ENCODE data around the gene MOB2. TPM values are rescaled to one million over a fixed set of nuclear protein-coding genes. Genes with fewer than 3 reads are reported as not detected.

The MOB2 gene
- total and polyA plus RNA-seq, 9 of the 15 experiments (the other 6 are each of a cell fraction or from before 2014, with no cell fraction given) = 0.17 to 36.8 (median 19.2) TPM

- ChIA-PET CTCF (ENCODE audit: low intra/inter-chr PET ratio) (no interaction called here), POLR2A (interaction anchor here (0.6 kb wide), 1 partner anchor 678 kb away, joined by 3 read pairs; no protein-coding TSS in a partner anchor)
- Histone ChIP-seq H3K36me3 (ENCODE audit: control insufficient read depth, insufficient read depth, low read length) (no peaks in the 10 kb centered on the region), H3K27me3 (ENCODE audit: control insufficient read depth in 2 of 2, insufficient read depth in 2 of 2, low read length in 2 of 2) (no peaks in the 10 kb centered on the region), H3K9me1 (ENCODE audit: control insufficient read depth, insufficient read depth, low read length) (peaks cover 9% of the 10 kb centered on the region), H3K4me2 (ENCODE audit: insufficient read depth, low read length) (no peak overlapping the region), H3K9me3 (replicated peaks; ENCODE audit: control insufficient read depth, insufficient read depth, low read depth, low read length) (no peaks in the 10 kb centered on the region), H3K4me1 (replicated peaks in 1 of 2; ENCODE audit: control insufficient read depth in 2 of 2, insufficient read depth in 2 of 2, low read length in 2 of 2) (peaks cover 18 to 62% of the 10 kb centered on the region in 2 experiments), H2AFZ (ENCODE audit: low read depth, low read length) (no peak overlapping the region), H3K79me2 (ENCODE audit: control insufficient read depth, insufficient read depth, low read length) (peaks cover 35% of the 10 kb centered on the region), H4K20me1 (replicated peaks; ENCODE audit: control insufficient read depth, insufficient read depth, low read length) (peaks cover 81% of the 10 kb centered on the region), H3K4me3 (no peak overlapping the region), H3K9ac (ENCODE audit: insufficient read depth in 1 of 2, low read depth in 2 of 2, low read length in 2 of 2) (no peak overlapping the region), H3K27ac (ENCODE audit: extremely low read depth, low read depth, low read length) (no peak overlapping the region)
- no peak for DNase-seq (ENCODE audit: extremely low read depth in 1 of 4, low spot score in 3 of 4)
- TF ChIP-seq ARHGAP35 (IDR thresholded peaks at IDR 0.05; ENCODE audit: partially characterized antibody) (no peak), ZKSCAN1 (IDR thresholded peaks at IDR 0.05; ENCODE audit: low read depth, low read length) (0 out of 2 replicates have a peak, but pooled peaks have one; percentile 30), KAT8 (IDR thresholded peaks at IDR 0.05; ENCODE audit: low read depth) (no peak)
- in situ Hi-C loops (cut with MboI) (no loop called here), intact Hi-C loops (cut with micrococcal nuclease) (loop anchor here (5.0 kb wide), 2 partner anchors 59 to 66 kb away; no protein-coding TSS in a partner anchor)
- BruUV-seq (replicated peaks) = no TSS peak
- FAIRE-seq = no peak
- ATAC-seq = no peak
- WGBS (ENCODE audit: insufficient coverage, low coverage, missing lambda C conversion rate) = 62% methylated on average over 12 of the region's 23 CpGs
Measured at GRCh38 chr11:1518301-1518700, 31.7 kb upstream of the MOB2 start.

DNA sequence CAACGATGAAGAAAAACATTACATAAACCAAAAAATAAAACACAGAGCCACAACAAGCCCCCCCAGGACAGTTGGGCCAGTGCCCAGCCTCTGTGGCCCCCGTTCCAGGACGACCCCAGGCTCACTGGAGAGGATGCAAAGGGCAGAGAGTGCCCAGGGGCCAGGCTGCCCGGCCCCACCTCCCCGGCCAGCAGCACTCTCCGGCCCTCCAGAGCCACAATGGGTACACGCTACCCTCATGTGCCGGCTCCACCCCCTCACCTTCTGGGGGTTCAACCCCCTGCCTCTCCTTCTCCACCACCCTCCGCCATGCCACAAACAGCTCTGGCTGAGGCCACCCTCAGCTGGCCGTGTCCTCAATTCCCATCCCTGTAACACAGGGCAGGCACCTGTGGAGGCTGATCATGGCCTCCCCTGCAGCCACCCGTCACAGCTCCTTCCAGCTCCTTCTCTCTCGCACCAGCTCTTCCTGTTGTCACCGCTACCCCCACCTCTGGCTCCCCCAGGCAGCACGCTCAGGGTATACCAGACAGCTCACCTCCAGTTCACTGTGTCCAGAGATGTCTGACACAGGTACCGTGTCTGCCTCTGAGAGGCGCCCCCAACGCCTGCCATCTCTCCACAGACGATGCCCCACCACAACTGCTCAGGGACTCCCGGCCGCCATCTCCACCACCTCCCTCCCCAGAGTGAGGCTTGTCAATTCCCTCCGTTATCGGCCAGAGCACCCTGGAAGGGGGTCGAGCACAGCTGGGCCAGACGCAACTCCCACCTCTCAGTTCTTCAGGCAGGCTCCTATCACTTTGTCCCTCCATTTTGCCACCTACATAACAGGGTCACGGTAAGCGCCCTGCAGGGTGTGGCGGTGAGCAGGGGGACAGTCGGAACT, 30.8 kb upstream of the MOB2 start:
- no peak for ATAC-seq
- H3K4me1 ChIP-seq (replicated peaks in 1 of 2; ENCODE audit: control insufficient read depth in 2 of 2, insufficient read depth in 2 of 2, low read length in 2 of 2) = peaks cover 24 to 64% of the 10 kb centered on the region in 2 experiments
- no peak for FAIRE-seq
- DNase-seq (ENCODE audit: extremely low read depth in 1 of 4, low spot score in 3 of 4) = no peak
- TF ChIP-seq MCM5 (IDR thresholded peaks at IDR 0.05; ENCODE audit: low read depth) (no peak), ZNF121 (CRISPR knock-in tag; conservative IDR thresholded peaks at IDR 0.05) (no peak)
- H3K9me1 ChIP-seq (ENCODE audit: control insufficient read depth, insufficient read depth, low read length) = peaks cover 12% of the 10 kb centered on the region
- H3K9me3 ChIP-seq (replicated peaks; ENCODE audit: control insufficient read depth, insufficient read depth, low read depth, low read length) = no peaks in the 10 kb centered on the region
- H3K36me3 ChIP-seq (ENCODE audit: control insufficient read depth, insufficient read depth, low read length) = no peaks in the 10 kb centered on the region
- no peaks in the 10 kb centered on the region for H3K27me3 ChIP-seq (ENCODE audit: control insufficient read depth in 2 of 2, insufficient read depth in 2 of 2, low read length in 2 of 2)
- BruUV-seq (replicated peaks) = no TSS peak
- 51% methylated on average over 23 of the region's 28 CpGs for WGBS (ENCODE audit: insufficient coverage, low coverage, missing lambda C conversion rate)
- CTCF ChIA-PET (ENCODE audit: low intra/inter-chr PET ratio) = no interaction called here
- peak overlapping the region in 1 of 2 experiments; percentile 45; a peak in 2 of 4 replicates for H3K9ac ChIP-seq (ENCODE audit: insufficient read depth in 1 of 2, low read depth in 2 of 2, low read length in 2 of 2)
- POLR2A ChIA-PET = interaction anchor here (0.6 to 1.0 kb wide), 2 partner anchors 16 to 677 kb away, joined by 3 to 6 read pairs; no protein-coding TSS in a partner anchor
- H3K79me2 ChIP-seq (ENCODE audit: control insufficient read depth, insufficient read depth, low read length) = peaks cover 29% of the 10 kb centered on the region
- intact Hi-C loops (cut with micrococcal nuclease) (loop anchor here (5.0 kb wide), 2 partner anchors 60 to 65 kb away; no protein-coding TSS in a partner anchor), in situ Hi-C loops (cut with MboI) (no loop called here)
- H4K20me1 ChIP-seq (replicated peaks; ENCODE audit: control insufficient read depth, insufficient read depth, low read length) = peaks cover 88% of the 10 kb centered on the region
- no peak overlapping the region for H3K4me3 ChIP-seq
- H3K4me2 ChIP-seq (ENCODE audit: insufficient read depth, low read length) = no peak overlapping the region
- H2AFZ ChIP-seq (ENCODE audit: low read depth, low read length) = no peak overlapping the region
- H3K27ac ChIP-seq (ENCODE audit: extremely low read depth, low read depth, low read length) = no peak overlapping the region
